Loucy (cell line): ENCODE measurements around the gene NDUFAF2.

Experiments used
- H2AFZ ChIP-seq: fragments of 200-600 bp; sonication (generic); 2 replicates; pipeline ENCODE4 v1.6.0; 2016; ENCODE audit warnings: antibody characterized with exemption, mild to moderate bottlenecking, low read length, moderate library complexity
- H3F3A ChIP-seq: fragments of 200-600 bp; 2 replicates; pipeline ENCODE4 v1.6.0; 2016; ENCODE audit warnings: antibody characterized with exemption, low read depth, mild to moderate bottlenecking
- H3K27me3 ChIP-seq: fragments of 200-600 bp; sonication (generic); 2 replicates; pipeline ENCODE4 v1.6.1; 2014; ENCODE audit warnings: low read length, mild to moderate bottlenecking; ENCODE audit not compliant: insufficient read depth, poor library complexity, severe bottlenecking
- H3K36me3 ChIP-seq: fragments of 200-600 bp; sonication (generic); 2 replicates; pipeline ENCODE4 v1.6.1; 2016; ENCODE audit warnings: low read length; ENCODE audit not compliant: insufficient read depth
- H3K4me1 ChIP-seq: fragments of 200-600 bp; sonication (generic); 2 replicates; pipeline ENCODE4 v1.5.1; 2014; ENCODE audit warnings: low read length, mild to moderate bottlenecking; ENCODE audit not compliant: insufficient read depth, poor library complexity, severe bottlenecking
- H3K4me2 ChIP-seq: fragments of 200-600 bp; sonication (generic); 2 replicates; pipeline ENCODE4 v1.6.0; 2014; ENCODE audit warnings: antibody characterized with exemption, low read length, low read depth, mild to moderate bottlenecking; ENCODE audit not compliant: poor library complexity, severe bottlenecking
- H3K4me3 ChIP-seq: fragments of 200-600 bp; sonication (generic); 2 replicates; pipeline ENCODE4 v1.5.1; 2014; ENCODE audit warnings: low read length, mild to moderate bottlenecking, mixed read lengths; ENCODE audit not compliant: poor library complexity, severe bottlenecking
- H3K79me2 ChIP-seq: fragments of 200-600 bp; sonication (generic); 2 replicates; pipeline ENCODE4 v1.6.1; 2014; ENCODE audit warnings: low read length; ENCODE audit not compliant: insufficient read depth
- H3K9ac ChIP-seq: fragments of 200-600 bp; sonication (generic); 2 replicates; pipeline ENCODE4 v1.6.0; 2014; ENCODE audit warnings: mild to moderate bottlenecking, low read depth, low read length, moderate library complexity; ENCODE audit not compliant: poor library complexity, severe bottlenecking
- H3K9me2 ChIP-seq: fragments of 200-600 bp; sonication (generic); replicated peaks from 2 replicates; pipeline ENCODE4 v1.6.1; 2016; ENCODE audit warnings: low read depth, low read length, mixed read lengths
- H3K9me3 ChIP-seq: fragments of 200-600 bp; sonication (generic); 2 replicates; pipeline ENCODE4 v1.6.1; 2014; ENCODE audit warnings: mild to moderate bottlenecking, antibody characterized with exemption, low read length, low read depth; ENCODE audit not compliant: insufficient read depth
- H4K20me1 ChIP-seq: fragments of 200-600 bp; sonication (generic); 2 replicates; pipeline ENCODE4 v1.6.0; 2014; ENCODE audit warnings: antibody characterized with exemption, low read length, mild to moderate bottlenecking; ENCODE audit not compliant: insufficient read depth, poor library complexity, severe bottlenecking
- EZH2phosphoT487 ChIP-seq: fragments of 200-600 bp; IDR thresholded peaks from 2 replicates; pipeline ENCODE4 v1.6.1; 2018; ENCODE audit warnings: antibody characterized with exemption, mild to moderate bottlenecking, moderate library complexity, borderline replicate concordance
- TF ChIP-seq, protein P1 (sequence below): fragments of 200-600 bp; sonication (generic); conservative IDR thresholded peaks from 2 replicates; pipeline ENCODE4 v1.5.1; 2014; ENCODE audit warnings: mild to moderate bottlenecking, antibody characterized with exemption, low read length

The NDUFAF2 gene

DNA sequence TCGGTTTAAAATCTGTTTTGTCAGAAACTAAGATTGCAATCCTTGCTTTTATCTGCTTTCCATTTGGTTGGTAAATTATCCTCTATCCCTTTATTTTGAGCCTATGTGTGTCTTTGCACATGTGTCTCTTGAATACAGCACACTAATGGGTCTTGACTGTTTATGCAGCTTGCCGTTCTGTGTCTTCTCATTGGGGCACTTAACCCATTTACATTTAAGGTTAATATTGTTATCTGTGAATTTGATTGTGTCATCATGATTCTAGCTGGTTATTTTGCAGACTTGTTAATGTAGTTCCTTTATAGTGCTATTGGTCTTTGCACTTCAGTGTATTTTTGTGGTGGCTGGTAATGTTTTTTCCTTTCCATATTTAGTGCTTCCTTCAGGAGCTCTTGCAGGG is 253.6 kb downstream of the NDUFAF2 start:
- H3K27me3 ChIP-seq, result no peaks in the 10 kb centered on the region
- no peaks in the 10 kb centered on the region for H3K36me3 ChIP-seq
- no peaks in the 10 kb centered on the region for H3F3A ChIP-seq
- H4K20me1 ChIP-seq, result no peaks in the 10 kb centered on the region
- TF ChIP-seq, protein P1, sequence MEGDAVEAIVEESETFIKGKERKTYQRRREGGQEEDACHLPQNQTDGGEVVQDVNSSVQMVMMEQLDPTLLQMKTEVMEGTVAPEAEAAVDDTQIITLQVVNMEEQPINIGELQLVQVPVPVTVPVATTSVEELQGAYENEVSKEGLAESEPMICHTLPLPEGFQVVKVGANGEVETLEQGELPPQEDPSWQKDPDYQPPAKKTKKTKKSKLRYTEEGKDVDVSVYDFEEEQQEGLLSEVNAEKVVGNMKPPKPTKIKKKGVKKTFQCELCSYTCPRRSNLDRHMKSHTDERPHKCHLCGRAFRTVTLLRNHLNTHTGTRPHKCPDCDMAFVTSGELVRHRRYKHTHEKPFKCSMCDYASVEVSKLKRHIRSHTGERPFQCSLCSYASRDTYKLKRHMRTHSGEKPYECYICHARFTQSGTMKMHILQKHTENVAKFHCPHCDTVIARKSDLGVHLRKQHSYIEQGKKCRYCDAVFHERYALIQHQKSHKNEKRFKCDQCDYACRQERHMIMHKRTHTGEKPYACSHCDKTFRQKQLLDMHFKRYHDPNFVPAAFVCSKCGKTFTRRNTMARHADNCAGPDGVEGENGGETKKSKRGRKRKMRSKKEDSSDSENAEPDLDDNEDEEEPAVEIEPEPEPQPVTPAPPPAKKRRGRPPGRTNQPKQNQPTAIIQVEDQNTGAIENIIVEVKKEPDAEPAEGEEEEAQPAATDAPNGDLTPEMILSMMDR, result no peak
- no peak for TF ChIP-seq EZH2phosphoT487
- no peak overlapping the region for H3K4me2 ChIP-seq
- no peaks in the 10 kb centered on the region for H3K9me2 ChIP-seq
- H2AFZ ChIP-seq, result no peak overlapping the region
- H3K4me3 ChIP-seq, result no peak overlapping the region
- H3K9ac ChIP-seq, result no peak overlapping the region
- H3K4me1 ChIP-seq, result no peaks in the 10 kb centered on the region
- H3K79me2 ChIP-seq, result no peaks in the 10 kb centered on the region
- H3K9me3 ChIP-seq, result no peaks in the 10 kb centered on the region

DNA sequence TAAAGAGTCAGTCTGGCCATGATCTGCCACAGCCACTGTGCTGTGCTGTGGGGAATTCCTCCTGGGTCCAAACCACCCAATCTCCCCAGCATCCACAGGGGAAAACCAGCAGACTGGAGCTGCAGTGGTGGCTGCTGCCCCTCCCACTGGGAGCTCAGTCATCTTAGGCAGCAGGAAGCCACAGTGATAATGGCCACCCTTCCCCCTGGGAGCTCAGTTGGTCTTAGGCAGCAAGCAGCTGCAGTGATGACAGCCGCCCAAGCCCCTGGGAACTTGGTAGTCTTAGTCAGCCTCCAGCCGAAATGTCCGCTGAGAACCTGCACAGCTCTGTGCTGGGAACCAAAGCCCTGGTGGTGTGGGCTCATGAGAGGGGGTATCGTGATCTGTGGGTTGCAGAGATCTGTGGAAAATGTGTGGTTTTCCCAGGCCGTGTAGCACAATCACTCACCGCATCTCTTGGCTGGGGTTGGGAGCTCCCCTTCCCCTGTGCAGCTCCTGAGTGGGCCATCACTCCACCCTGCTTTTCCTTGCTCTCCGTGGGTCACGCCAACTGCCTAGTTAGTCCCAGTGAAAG is 255.7 kb downstream of the NDUFAF2 start:
- Histone ChIP-seq H4K20me1 (no peaks in the 10 kb centered on the region), H3K4me3 (no peak overlapping the region), H3K36me3 (no peaks in the 10 kb centered on the region), H3K27me3 (no peaks in the 10 kb centered on the region), H3K4me2 (no peak overlapping the region), H3F3A (no peaks in the 10 kb centered on the region), H3K4me1 (no peaks in the 10 kb centered on the region), H2AFZ (no peak overlapping the region), H3K79me2 (no peaks in the 10 kb centered on the region), H3K9me2 (no peaks in the 10 kb centered on the region), H3K9me3 (no peaks in the 10 kb centered on the region), H3K9ac (no peak overlapping the region)
- no peak for TF ChIP-seq EZH2phosphoT487
- TF ChIP-seq, protein P1, result no peak

DNA sequence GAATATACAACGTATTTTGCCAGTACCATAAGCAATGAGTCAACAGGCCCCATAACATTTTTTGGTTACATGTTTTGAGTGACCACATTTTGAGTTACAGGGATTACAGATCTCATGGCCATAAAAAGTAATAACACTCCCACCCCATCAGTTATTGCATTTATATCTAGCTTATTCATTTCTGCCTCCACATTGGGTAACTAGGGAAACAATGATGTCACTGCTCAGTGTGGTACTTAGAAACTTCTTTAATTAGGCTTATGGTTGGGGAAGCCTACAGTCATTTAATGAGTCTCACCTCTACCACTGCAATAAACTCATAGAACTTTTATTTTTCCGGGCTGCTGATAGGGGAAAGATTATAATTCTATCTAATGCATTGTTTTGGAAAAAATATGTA is 257.2 kb downstream of the NDUFAF2 start:
- no peaks in the 10 kb centered on the region for H3K9me2 ChIP-seq
- H2AFZ ChIP-seq, result no peak overlapping the region
- no peak overlapping the region for H3K4me3 ChIP-seq
- no peaks in the 10 kb centered on the region for H4K20me1 ChIP-seq
- no peaks in the 10 kb centered on the region for H3K9me3 ChIP-seq
- no peaks in the 10 kb centered on the region for H3K27me3 ChIP-seq
- H3K4me1 ChIP-seq, result no peaks in the 10 kb centered on the region
- H3K4me2 ChIP-seq, result no peak overlapping the region
- TF ChIP-seq, protein P1, result no peak
- TF ChIP-seq EZH2phosphoT487, result no peak
- no peaks in the 10 kb centered on the region for H3K79me2 ChIP-seq
- H3K36me3 ChIP-seq, result no peaks in the 10 kb centered on the region
- no peak overlapping the region for H3K9ac ChIP-seq
- no peaks in the 10 kb centered on the region for H3F3A ChIP-seq
